Hematopoietic multipotent progenitor cell treated with erythropoietin and hydrocortisone succinate and interleukin-3 and kit ligand, for 17 days (in vitro differentiated cells): Measurements from ENCODE around the gene ZNF385A.

ENCODE experiments used
- DNase-seq: peaks from one replicate; pipeline ENCODE4 v3.0.0-alpha.2; 2015; ENCODE audit warnings: low spot score

ZNF385A gene

GRCh38 chr12:54384591-54385041, at the start of gene ZNF385A:
Gene ZNF385A, minus strand, starts transcription at chr12:54384733. Its CDS starts 219 bp downstream, at chr12:54384514.
- no peak for DNase-seq

GRCh38 chr12:54432815-54433164, 48.3 kb upstream of the ZNF385A start:
- no peak for DNase-seq

- no peak for DNase-seq
Measured at GRCh38 chr12:54431911-54432814, 47.6 kb upstream of the ZNF385A start.

- DNase-seq, result no peak
Measured at GRCh38 chr12:54430471-54431069, 46.0 kb upstream of the ZNF385A start.

- no peak for DNase-seq
Measured at GRCh38 chr12:54429014-54429471, 44.5 kb upstream of the ZNF385A start.

GRCh38 chr12:54428050-54429013, 43.8 kb upstream of the ZNF385A start:
- no peak for DNase-seq

- no peak for DNase-seq
Measured at GRCh38 chr12:54427106-54427505, 42.6 kb upstream of the ZNF385A start.

- DNase-seq, result no peak
Measured at GRCh38 chr12:54426690-54427089, 42.2 kb upstream of the ZNF385A start.

- DNase-seq, result no peak
Measured at GRCh38 chr12:54425702-54426101, 41.2 kb upstream of the ZNF385A start.

- DNase-seq, result no peak
Measured at GRCh38 chr12:54424224-54424623, 39.7 kb upstream of the ZNF385A start.

GRCh38 chr12:54423816-54424150, 39.2 kb upstream of the ZNF385A start:
- DNase-seq, result no peak

- no peak for DNase-seq
Measured at GRCh38 chr12:54421879-54422250, 37.3 kb upstream of the ZNF385A start.

- no peak for DNase-seq
Measured at GRCh38 chr12:54421175-54421878, 36.8 kb upstream of the ZNF385A start.

- DNase-seq, result no peak
Measured at GRCh38 chr12:54420766-54421144, 36.2 kb upstream of the ZNF385A start.

- DNase-seq, result no peak
Measured at GRCh38 chr12:54419088-54419887, 34.8 kb upstream of the ZNF385A start, which contains the start of gene ITGA5. Gene ITGA5, minus strand, starts transcription at chr12:54419266. Its CDS starts 68 bp downstream, at chr12:54419198.

- DNase-seq, result no peak
Measured at GRCh38 chr12:54418441-54419087, 34.0 kb upstream of the ZNF385A start.

- no peak for DNase-seq
Measured at GRCh38 chr12:54417712-54418440, 33.3 kb upstream of the ZNF385A start.

GRCh38 chr12:54416687-54417603, 32.4 kb upstream of the ZNF385A start:
- no peak for DNase-seq
